Upper lobe of right lung (tissue), 1 donor: ENCODE results near the gene AP1B1. TPM values are rescaled to one million over a fixed set of nuclear protein-coding genes. Genes with fewer than 3 reads are reported as not detected.

Experiments
- ATAC-seq: fragments of 200-7000 bp; cut with Tn5 transposase; one replicate; pipeline ENCODE4 v1.9.1; 2020; ENCODE audit warnings: mild to moderate bottlenecking, moderate library complexity
- DNase-seq: peaks from one replicate; pipeline ENCODE4 v3.0.0-alpha.2; 2020
- H3K27ac ChIP-seq: fragments of 200-600 bp; one replicate; pipeline ENCODE4 v1.8.0; 2022
- H3K27me3 ChIP-seq: fragments of 200-600 bp; one replicate; pipeline ENCODE4 v1.8.0; 2022; ENCODE audit warnings: mild to moderate bottlenecking
- H3K36me3 ChIP-seq: fragments of 200-600 bp; one replicate; pipeline ENCODE4 v1.8.0; 2022
- H3K4me1 ChIP-seq: fragments of 200-600 bp; one replicate; pipeline ENCODE4 v1.8.0; 2022
- H3K4me3 ChIP-seq: fragments of 200-600 bp; one replicate; pipeline ENCODE4 v1.8.0; 2022; ENCODE audit warnings: mild to moderate bottlenecking
- H3K9me3 ChIP-seq: fragments of 200-600 bp; one replicate; pipeline ENCODE4 v1.8.0; 2022
- CTCF ChIP-seq: fragments of 200-600 bp; IDR thresholded peaks from one replicate; pipeline ENCODE4 v1.8.0; 2022; ENCODE audit warnings: antibody characterized with exemption
- intact Hi-C: fragments of 100-400 bp; cut with DNase I; formaldehyde crosslinking; loops from one replicate; pipeline ENCODE4 v1.11.0; 2022
- total RNA-seq: library from RNA; stranded (reverse); fragmentation: NEBNext Ultra II Directional; extraction: Animal tissue kit (Norgen Biotek cat#: 25700); gene quantifications from one replicate; pipeline ENCODE4 v1.2.1, GENCODE V29; 2021
- donor health status: DM: no; HTN: yes; CAD: no; lungs with severe emphysema.

Gene AP1B1
- total RNA-seq, 1 donor from 2014 or later = 62.4 TPM

- no peaks in the 10 kb centered on the region for H3K9me3 ChIP-seq
- no peak overlapping the region for H3K27ac ChIP-seq
- H3K27me3 ChIP-seq = no peaks in the 10 kb centered on the region
- no peaks in the 10 kb centered on the region for H3K4me1 ChIP-seq
- peaks cover 91% of the 10 kb centered on the region for H3K36me3 ChIP-seq
- intact Hi-C loops = no loop called here
- H3K4me3 ChIP-seq = no peak overlapping the region
- DNase-seq = no peak
- ATAC-seq = no peak
- no peak for TF ChIP-seq CTCF
Observed at GRCh38 chr22:29331658-29332300, 56.6 kb downstream of the AP1B1 start.

- Histone ChIP-seq H3K27ac (no peak overlapping the region), H3K4me1 (no peaks in the 10 kb centered on the region), H3K27me3 (no peaks in the 10 kb centered on the region), H3K9me3 (no peaks in the 10 kb centered on the region), H3K36me3 (peaks cover 91% of the 10 kb centered on the region), H3K4me3 (no peak overlapping the region)
- no peak for TF ChIP-seq CTCF
- intact Hi-C loops = no loop called here
- ATAC-seq (no peak), DNase-seq (no peak)
Observed at GRCh38 chr22:29331213-29331612, 57.2 kb downstream of the AP1B1 start.

GRCh38 chr22:29330753-29331152 lies 57.6 kb downstream of the AP1B1 start:
- H3K36me3 ChIP-seq = peaks cover 88% of the 10 kb centered on the region
- ATAC-seq (no peak), DNase-seq (no peak)
- H3K27ac ChIP-seq = no peak overlapping the region
- no peak for TF ChIP-seq CTCF
- H3K27me3 ChIP-seq = no peaks in the 10 kb centered on the region
- no peaks in the 10 kb centered on the region for H3K9me3 ChIP-seq
- no peaks in the 10 kb centered on the region for H3K4me1 ChIP-seq
- H3K4me3 ChIP-seq = no peak overlapping the region
- intact Hi-C loops = no loop called here

- no peaks in the 10 kb centered on the region for H3K9me3 ChIP-seq
- TF ChIP-seq CTCF = no peak
- no peak overlapping the region for H3K4me3 ChIP-seq
- no peak for ATAC-seq
- no peaks in the 10 kb centered on the region for H3K4me1 ChIP-seq
- no peak overlapping the region for H3K27ac ChIP-seq
- intact Hi-C loops = no loop called here
- H3K27me3 ChIP-seq = no peaks in the 10 kb centered on the region
- peaks cover 84% of the 10 kb centered on the region for H3K36me3 ChIP-seq
- no peak for DNase-seq
Observed at GRCh38 chr22:29330291-29330690, 58.1 kb downstream of the AP1B1 start.

- Histone ChIP-seq H3K27ac (no peak overlapping the region), H3K4me3 (no peak overlapping the region), H3K36me3 (peaks cover 78% of the 10 kb centered on the region), H3K27me3 (no peaks in the 10 kb centered on the region), H3K4me1 (no peaks in the 10 kb centered on the region), H3K9me3 (no peaks in the 10 kb centered on the region)
- ATAC-seq (no peak), DNase-seq (no peak)
- TF ChIP-seq CTCF = no peak
- intact Hi-C loops = no loop called here
Observed at GRCh38 chr22:29329581-29329980, 58.8 kb downstream of the AP1B1 start.
